ENCODE results near the gene CCT7. TPM values are rescaled to one million over a fixed set of nuclear protein-coding genes. Genes with fewer than 3 reads are reported as not detected.
A peak's percentile ranks its signal among the peaks of the same experiment; 100 is the strongest.

Gene CCT7
- total RNA-seq, 1 experiment from 2014 or later, result 538 TPM

DNA sequence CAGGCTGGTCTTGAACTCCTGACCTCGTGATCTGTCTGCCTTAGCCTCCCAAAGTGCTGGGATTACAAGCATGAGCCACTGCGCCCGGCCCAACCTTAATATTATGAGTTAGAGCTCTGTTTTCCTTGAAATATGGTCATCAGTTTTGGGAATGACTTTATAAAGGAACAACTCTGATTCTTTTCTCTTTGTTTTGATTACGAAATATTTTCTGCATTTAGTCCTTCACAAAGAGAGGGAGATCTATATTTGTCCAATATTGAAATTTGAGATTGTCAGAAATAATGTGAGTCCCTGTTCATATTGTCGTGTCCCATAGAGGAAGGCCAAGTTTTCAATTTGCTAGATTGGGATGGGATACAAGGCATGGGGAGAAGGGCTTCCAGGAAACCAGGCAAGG is 16.9 kb upstream of the CCT7 start:
- CTCF ChIA-PET, result no interaction called here
- no peak for ATAC-seq

GRCh38 chr2:73217826-73218225 is 16.3 kb upstream of the CCT7 start:
- no TSS peak for BruUV-seq (replicated peaks)
- H3K79me2 ChIP-seq (ENCODE audit: low read length), result peaks cover 51% of the 10 kb centered on the region
- H4K20me1 ChIP-seq (ENCODE audit: low read length), result no peaks in the 10 kb centered on the region
- H3K9ac ChIP-seq (ENCODE audit: low read length), result no peak overlapping the region
- H3K4me3 ChIP-seq (ENCODE audit: low read length), result no peak overlapping the region
- no peak overlapping the region for H2AFZ ChIP-seq (ENCODE audit: low read length)
- POLR2A ChIA-PET (ENCODE audit: unreplicated experiment), result no interaction called here
- CTCF ChIA-PET, result no interaction called here
- H3K9me2 ChIP-seq (replicated peaks; ENCODE audit: low read length), result no peaks in the 10 kb centered on the region
- H3K4me2 ChIP-seq (ENCODE audit: low read length), result peak overlapping the region; percentile 15; the same call in 1 of the 2 replicates
- H3K27ac ChIP-seq (ENCODE audit: low read length), result no peak overlapping the region
- no peaks in the 10 kb centered on the region for H3K27me3 ChIP-seq (ENCODE audit: low read length)
- peaks cover 25% of the 10 kb centered on the region for H3K4me1 ChIP-seq (ENCODE audit: insufficient read depth, low read length)
- peaks cover 8% of the 10 kb centered on the region; the same call in 1 of the 2 replicates for H3K36me3 ChIP-seq (ENCODE audit: low read depth, low read length)
- no peak for TF ChIP-seq EZH2phosphoT487 (IDR thresholded peaks at IDR 0.05; ENCODE audit: borderline replicate concordance, low read length)
- no peak for TF ChIP-seq EZH2 (IDR thresholded peaks at IDR 0.05; ENCODE audit: low read length, unreplicated experiment)
- no peak for TF ChIP-seq CTCF (conservative IDR thresholded peaks at IDR 0.05; ENCODE audit: low read depth, low read length)
- H3F3A ChIP-seq (ENCODE audit: low read length, unreplicated experiment), result no peaks in the 10 kb centered on the region
- DNase-seq (peak; percentile 19), ATAC-seq (no peak)
- intact Hi-C loops (cut with micrococcal nuclease), result no loop called here
- no peaks in the 10 kb centered on the region for H3K9me3 ChIP-seq (ENCODE audit: low read length)

More for the DNA sequence above, 16.9 kb upstream of the CCT7 start:
- Histone ChIP-seq H3K9me2 (replicated peaks; ENCODE audit: low read length) (no peaks in the 10 kb centered on the region), H3K27me3 (ENCODE audit: low read length) (no peaks in the 10 kb centered on the region), H3K4me1 (ENCODE audit: insufficient read depth, low read length) (peaks cover 25% of the 10 kb centered on the region), H3F3A (ENCODE audit: low read length, unreplicated experiment) (no peaks in the 10 kb centered on the region), H3K27ac (ENCODE audit: low read length) (no peak overlapping the region), H4K20me1 (ENCODE audit: low read length) (no peaks in the 10 kb centered on the region), H2AFZ (ENCODE audit: low read length) (no peak overlapping the region), H3K9ac (ENCODE audit: low read length) (no peak overlapping the region), H3K36me3 (ENCODE audit: low read depth, low read length) (peaks cover 6% of the 10 kb centered on the region; the same call in 1 of the 2 replicates), H3K79me2 (ENCODE audit: low read length) (peaks cover 51% of the 10 kb centered on the region), H3K4me2 (ENCODE audit: low read length) (no peak overlapping the region), H3K4me3 (ENCODE audit: low read length) (no peak overlapping the region), H3K9me3 (ENCODE audit: low read length) (no peaks in the 10 kb centered on the region)
- no peak for DNase-seq
- TF ChIP-seq CTCF (conservative IDR thresholded peaks at IDR 0.05; ENCODE audit: low read depth, low read length) (no peak), EZH2 (IDR thresholded peaks at IDR 0.05; ENCODE audit: low read length, unreplicated experiment) (no peak), EZH2phosphoT487 (IDR thresholded peaks at IDR 0.05; ENCODE audit: borderline replicate concordance, low read length) (no peak)
- intact Hi-C loops (cut with micrococcal nuclease), result no loop called here
- POLR2A ChIA-PET (ENCODE audit: unreplicated experiment), result no interaction called here
- no TSS peak for BruUV-seq (replicated peaks)

- POLR2A ChIA-PET (ENCODE audit: unreplicated experiment), result no interaction called here
- Histone ChIP-seq H3K9ac (ENCODE audit: low read length) (no peak overlapping the region), H3K4me2 (ENCODE audit: low read length) (peak overlapping the region; percentile 15; the same call in 1 of the 2 replicates), H3K79me2 (ENCODE audit: low read length) (peaks cover 51% of the 10 kb centered on the region), H3K9me3 (ENCODE audit: low read length) (no peaks in the 10 kb centered on the region), H3K36me3 (ENCODE audit: low read depth, low read length) (peaks cover 13% of the 10 kb centered on the region; the same call in 1 of the 2 replicates), H3K27me3 (ENCODE audit: low read length) (no peaks in the 10 kb centered on the region), H3K9me2 (replicated peaks; ENCODE audit: low read length) (no peaks in the 10 kb centered on the region), H4K20me1 (ENCODE audit: low read length) (no peaks in the 10 kb centered on the region), H3K4me3 (ENCODE audit: low read length) (no peak overlapping the region), H3K27ac (ENCODE audit: low read length) (no peak overlapping the region), H3F3A (ENCODE audit: low read length, unreplicated experiment) (no peaks in the 10 kb centered on the region), H2AFZ (ENCODE audit: low read length) (no peak overlapping the region), H3K4me1 (ENCODE audit: insufficient read depth, low read length) (peaks cover 25% of the 10 kb centered on the region)
- intact Hi-C loops (cut with micrococcal nuclease), result no loop called here
- ATAC-seq (peak; percentile 48), DNase-seq (peak; percentile 64)
- CTCF ChIA-PET, result no interaction called here
- BruUV-seq (replicated peaks), result no TSS peak
- no peak for TF ChIP-seq CTCF (conservative IDR thresholded peaks at IDR 0.05; ENCODE audit: low read depth, low read length)
- no peak for TF ChIP-seq EZH2 (IDR thresholded peaks at IDR 0.05; ENCODE audit: low read length, unreplicated experiment)
- TF ChIP-seq EZH2phosphoT487 (IDR thresholded peaks at IDR 0.05; ENCODE audit: borderline replicate concordance, low read length), result no peak
Observed at GRCh38 chr2:73218298-73218697, 15.8 kb upstream of the CCT7 start.

Measured in PC-3 (cell line).